Central memory CD8-positive, alpha-beta T cell (primary cell): ENCODE results near the gene TNFSF13.

Source experiments
- ATAC-seq: fragments of 150-1000 bp; cut with Tn5 transposase; replicated peaks from 2 replicates; pipeline ENCODE4 v1.10.0; 2022; ENCODE audit warnings: mild to moderate bottlenecking, moderate FRiP score, moderate number of reproducible peaks; ENCODE audit not compliant: poor library complexity, severe bottlenecking; ENCODE audit errors: extremely low read depth
- DNase-seq, 2 donors: peaks; one replicate each; pipeline ENCODE4 v3.0.0; 2021; ENCODE audit warnings: low spot score in 2 of 2
- H3K27ac Mint-ChIP-seq: one replicate; pipeline ENCODE4 v1.8.0; 2022; ENCODE audit warnings: low read depth, mild to moderate bottlenecking, moderate library complexity, mixed read lengths
- H3K27me3 Mint-ChIP-seq: one replicate; pipeline ENCODE4 v1.8.0; 2022; ENCODE audit warnings: mixed read lengths
- H3K36me3 Mint-ChIP-seq: one replicate; pipeline ENCODE4 v1.8.0; 2022; ENCODE audit warnings: mild to moderate bottlenecking, moderate library complexity, mixed read lengths; ENCODE audit not compliant: insufficient read depth
- H3K4me1 Mint-ChIP-seq: one replicate; pipeline ENCODE4 v1.8.0; 2022; ENCODE audit warnings: mixed read lengths
- H3K4me3 Mint-ChIP-seq: one replicate; pipeline ENCODE4 v1.8.0; 2022; ENCODE audit warnings: mild to moderate bottlenecking, moderate library complexity, mixed read lengths
- H3K9me3 Mint-ChIP-seq: one replicate; pipeline ENCODE4 v1.8.0; 2022; ENCODE audit warnings: mixed read lengths

The TNFSF13 gene, protein sequence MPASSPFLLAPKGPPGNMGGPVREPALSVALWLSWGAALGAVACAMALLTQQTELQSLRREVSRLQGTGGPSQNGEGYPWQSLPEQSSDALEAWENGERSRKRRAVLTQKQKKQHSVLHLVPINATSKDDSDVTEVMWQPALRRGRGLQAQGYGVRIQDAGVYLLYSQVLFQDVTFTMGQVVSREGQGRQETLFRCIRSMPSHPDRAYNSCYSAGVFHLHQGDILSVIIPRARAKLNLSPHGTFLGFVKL

DNA sequence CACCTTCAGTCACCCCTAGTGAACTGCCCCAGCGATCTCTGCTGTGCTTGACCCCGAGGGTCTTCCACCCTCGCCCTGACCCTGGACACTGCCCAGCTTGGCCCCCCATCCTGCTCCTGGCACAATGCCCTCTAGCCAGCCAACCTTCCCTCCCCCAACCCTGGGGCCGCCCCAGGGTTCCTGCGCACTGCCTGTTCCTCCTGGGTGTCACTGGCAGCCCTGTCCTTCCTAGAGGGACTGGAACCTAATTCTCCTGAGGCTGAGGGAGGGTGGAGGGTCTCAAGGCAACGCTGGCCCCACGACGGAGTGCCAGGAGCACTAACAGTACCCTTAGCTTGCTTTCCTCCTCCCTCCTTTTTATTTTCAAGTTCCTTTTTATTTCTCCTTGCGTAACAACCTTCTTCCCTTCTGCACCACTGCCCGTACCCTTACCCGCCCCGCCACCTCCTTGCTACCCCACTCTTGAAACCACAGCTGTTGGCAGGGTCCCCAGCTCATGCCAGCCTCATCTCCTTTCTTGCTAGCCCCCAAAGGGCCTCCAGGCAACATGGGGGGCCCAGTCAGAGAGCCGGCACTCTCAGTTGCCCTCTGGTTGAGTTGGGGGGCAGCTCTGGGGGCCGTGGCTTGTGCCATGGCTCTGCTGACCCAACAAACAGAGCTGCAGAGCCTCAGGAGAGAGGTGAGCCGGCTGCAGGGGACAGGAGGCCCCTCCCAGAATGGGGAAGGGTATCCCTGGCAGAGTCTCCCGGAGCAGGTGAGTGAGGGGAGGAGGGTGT lies at the start of gene TNFSF13:
TSS of gene TNFSF13 (plus strand) at position 207 of the 776 bp plus-strand sequence. CDS start at position 497, 290 bp downstream.
- no peak for ATAC-seq
- Mint-ChIP-seq H3K9me3 (no peaks in the 10 kb centered on the region), H3K4me1 (peaks cover 41% of the 10 kb centered on the region), H3K36me3 (peaks cover 22% of the 10 kb centered on the region), H3K4me3 (peak within 1 kb of the TSS; percentile 86), H3K27ac (peak within 1 kb of the TSS; percentile 32), H3K27me3 (no peaks in the 10 kb centered on the region)
- no peak for DNase-seq

DNA sequence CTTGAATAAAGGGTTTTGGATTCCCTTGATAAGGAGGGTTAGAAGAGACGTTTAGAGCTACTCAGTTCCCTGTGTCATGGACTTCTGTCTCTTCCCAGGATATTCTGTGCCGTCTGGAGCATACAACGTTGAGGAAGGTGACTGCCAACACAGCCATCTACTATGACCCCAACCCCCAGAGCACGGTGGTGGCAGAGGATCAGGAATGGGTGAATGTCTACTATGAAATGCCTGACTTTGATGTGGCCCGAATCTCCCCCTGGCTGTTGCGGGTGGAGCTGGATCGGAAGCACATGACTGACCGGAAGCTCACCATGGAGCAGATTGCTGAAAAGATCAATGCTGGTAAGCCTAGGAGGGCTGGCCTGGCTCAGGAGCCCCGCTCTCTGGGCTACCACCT lies 49.7 kb upstream of the TNFSF13 start:
- peaks cover 93% of the 10 kb centered on the region for H3K36me3 Mint-ChIP-seq
- no peaks in the 10 kb centered on the region for H3K9me3 Mint-ChIP-seq
- no peak overlapping the region for H3K4me3 Mint-ChIP-seq
- H3K27me3 Mint-ChIP-seq: no peaks in the 10 kb centered on the region
- DNase-seq (no peak), ATAC-seq (no peak)
- peak overlapping the region; percentile 44 for H3K27ac Mint-ChIP-seq
- peaks cover 12% of the 10 kb centered on the region for H3K4me1 Mint-ChIP-seq

DNA sequence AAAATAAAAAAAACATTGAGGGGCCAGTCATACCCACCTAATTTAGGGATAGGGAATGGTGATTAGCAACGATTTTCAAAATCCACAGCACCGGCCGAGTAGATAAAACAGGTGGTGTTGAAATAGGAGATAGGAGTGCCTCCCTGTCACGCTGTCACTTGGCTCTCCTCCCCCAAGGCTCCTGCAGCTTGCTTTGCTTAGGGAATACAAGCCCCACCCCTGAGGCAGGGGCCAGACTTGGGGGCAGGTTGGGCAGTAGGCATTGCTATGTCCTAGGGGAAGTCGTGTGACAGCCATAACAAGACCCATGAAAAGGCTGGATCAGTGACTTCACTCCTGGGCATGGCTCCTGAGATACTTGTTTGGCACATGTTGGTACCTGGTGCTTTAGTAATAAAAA lies 48.6 kb upstream of the TNFSF13 start:
- H3K36me3 Mint-ChIP-seq: peaks cover 90% of the 10 kb centered on the region
- H3K4me3 Mint-ChIP-seq: no peak overlapping the region

DNA sequence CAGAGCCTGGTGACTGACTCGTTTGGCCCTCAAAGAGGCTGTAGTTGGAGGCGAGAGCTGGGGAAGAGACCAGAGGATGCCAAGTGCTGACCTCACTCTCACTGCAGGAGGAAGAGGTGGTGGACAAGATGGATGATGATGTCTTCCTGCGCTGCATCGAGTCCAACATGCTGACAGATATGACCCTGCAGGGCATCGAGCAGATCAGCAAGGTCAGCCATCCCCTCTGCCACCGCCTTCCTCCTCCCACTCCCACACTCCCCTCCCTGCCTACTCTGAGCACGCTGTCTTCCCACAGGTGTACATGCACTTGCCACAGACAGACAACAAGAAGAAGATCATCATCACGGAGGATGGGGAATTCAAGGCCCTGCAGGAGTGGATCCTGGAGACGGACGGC lies 47.4 kb upstream of the TNFSF13 start:
- peaks cover 82% of the 10 kb centered on the region for H3K36me3 Mint-ChIP-seq
- H3K27me3 Mint-ChIP-seq: no peaks in the 10 kb centered on the region
- H3K4me1 Mint-ChIP-seq: peaks cover 8% of the 10 kb centered on the region
- peak overlapping the region; percentile 69 for H3K27ac Mint-ChIP-seq
- DNase-seq: no peak
- no peak overlapping the region for H3K4me3 Mint-ChIP-seq
- no peaks in the 10 kb centered on the region for H3K9me3 Mint-ChIP-seq
- no peak for ATAC-seq

More for the DNA sequence above, 48.6 kb upstream of the TNFSF13 start:
- DNase-seq (no peak), ATAC-seq (no peak)
- Mint-ChIP-seq H3K27ac (no peak overlapping the region), H3K4me1 (peaks cover 8% of the 10 kb centered on the region), H3K9me3 (no peaks in the 10 kb centered on the region), H3K27me3 (no peaks in the 10 kb centered on the region)

DNA sequence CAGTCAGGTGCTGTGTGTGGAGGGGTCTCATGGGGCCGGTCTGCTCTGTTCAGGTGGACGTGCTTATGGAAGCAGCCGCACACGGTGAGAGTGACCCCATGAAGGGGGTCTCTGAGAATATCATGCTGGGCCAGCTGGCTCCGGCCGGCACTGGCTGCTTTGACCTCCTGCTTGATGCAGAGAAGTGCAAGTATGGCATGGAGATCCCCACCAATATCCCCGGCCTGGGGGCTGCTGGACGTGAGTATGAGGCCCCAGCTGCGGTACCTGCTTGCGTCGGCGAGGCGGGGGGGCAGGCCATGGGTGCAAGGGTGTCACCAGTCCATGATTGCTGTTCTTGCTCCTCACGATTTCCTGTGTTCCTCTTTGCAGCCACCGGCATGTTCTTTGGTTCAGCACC lies 46.4 kb upstream of the TNFSF13 start:
- Mint-ChIP-seq H3K27me3 (no peaks in the 10 kb centered on the region), H3K4me1 (peaks cover 8% of the 10 kb centered on the region), H3K27ac (peak overlapping the region; percentile 84), H3K4me3 (no peak overlapping the region), H3K36me3 (peaks cover 76% of the 10 kb centered on the region), H3K9me3 (no peaks in the 10 kb centered on the region)
- DNase-seq (no peak), ATAC-seq (no peak)

DNA sequence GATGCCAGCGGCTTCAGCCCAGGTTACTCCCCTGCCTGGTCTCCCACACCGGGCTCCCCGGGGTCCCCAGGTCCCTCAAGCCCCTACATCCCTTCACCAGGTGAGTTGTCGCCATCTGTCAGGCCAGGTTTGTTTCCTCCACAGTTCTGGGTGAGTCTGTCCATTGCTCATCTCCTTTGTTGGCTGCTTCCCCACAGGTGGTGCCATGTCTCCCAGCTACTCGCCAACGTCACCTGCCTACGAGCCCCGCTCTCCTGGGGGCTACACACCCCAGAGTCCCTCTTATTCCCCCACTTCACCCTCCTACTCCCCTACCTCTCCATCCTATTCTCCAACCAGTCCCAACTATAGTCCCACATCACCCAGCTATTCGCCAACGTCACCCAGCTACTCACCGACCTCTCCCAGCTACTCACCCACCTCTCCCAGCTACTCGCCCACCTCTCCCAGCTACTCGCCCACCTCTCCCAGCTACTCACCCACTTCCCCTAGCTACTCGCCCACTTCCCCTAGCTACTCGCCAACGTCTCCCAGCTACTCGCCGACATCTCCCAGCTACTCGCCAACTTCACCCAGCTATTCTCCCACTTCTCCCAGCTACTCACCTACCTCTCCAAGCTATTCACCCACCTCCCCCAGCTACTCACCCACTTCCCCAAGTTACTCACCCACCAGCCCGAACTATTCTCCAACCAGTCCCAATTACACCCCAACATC lies 45.6 kb upstream of the TNFSF13 start:
- H3K27me3 Mint-ChIP-seq: no peaks in the 10 kb centered on the region
- ATAC-seq: no peak
- H3K9me3 Mint-ChIP-seq: no peaks in the 10 kb centered on the region
- H3K27ac Mint-ChIP-seq: peak overlapping the region; percentile 84
- H3K4me3 Mint-ChIP-seq: no peak overlapping the region
- peaks cover 68% of the 10 kb centered on the region for H3K36me3 Mint-ChIP-seq
- H3K4me1 Mint-ChIP-seq: peaks cover 8% of the 10 kb centered on the region
- no peak for DNase-seq

DNA sequence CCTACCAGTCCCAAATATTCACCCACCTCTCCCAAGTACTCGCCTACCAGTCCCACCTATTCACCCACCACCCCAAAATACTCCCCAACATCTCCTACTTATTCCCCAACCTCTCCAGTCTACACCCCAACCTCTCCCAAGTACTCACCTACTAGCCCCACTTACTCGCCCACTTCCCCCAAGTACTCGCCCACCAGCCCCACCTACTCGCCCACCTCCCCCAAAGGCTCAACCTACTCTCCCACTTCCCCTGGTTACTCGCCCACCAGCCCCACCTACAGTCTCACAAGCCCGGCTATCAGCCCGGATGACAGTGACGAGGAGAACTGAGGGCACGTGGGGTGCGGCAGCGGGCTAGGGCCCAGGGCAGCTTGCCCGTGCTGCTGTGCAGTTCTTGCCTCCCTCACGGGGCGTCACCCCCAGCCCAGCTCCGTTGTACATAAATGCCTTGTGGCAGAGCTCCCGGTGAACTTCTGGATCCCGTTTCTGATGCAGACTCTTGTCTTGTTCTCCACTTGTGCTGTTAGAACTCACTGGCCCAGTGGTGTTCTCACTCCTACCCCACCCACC lies 44.6 kb upstream of the TNFSF13 start:
- H3K4me3 Mint-ChIP-seq: no peak overlapping the region
- peaks cover 59% of the 10 kb centered on the region for H3K36me3 Mint-ChIP-seq
- H3K4me1 Mint-ChIP-seq: peaks cover 8% of the 10 kb centered on the region
- ATAC-seq (no peak), DNase-seq (no peak)
- no peaks in the 10 kb centered on the region for H3K27me3 Mint-ChIP-seq
- no peaks in the 10 kb centered on the region for H3K9me3 Mint-ChIP-seq
- peak overlapping the region; percentile 84 for H3K27ac Mint-ChIP-seq

DNA sequence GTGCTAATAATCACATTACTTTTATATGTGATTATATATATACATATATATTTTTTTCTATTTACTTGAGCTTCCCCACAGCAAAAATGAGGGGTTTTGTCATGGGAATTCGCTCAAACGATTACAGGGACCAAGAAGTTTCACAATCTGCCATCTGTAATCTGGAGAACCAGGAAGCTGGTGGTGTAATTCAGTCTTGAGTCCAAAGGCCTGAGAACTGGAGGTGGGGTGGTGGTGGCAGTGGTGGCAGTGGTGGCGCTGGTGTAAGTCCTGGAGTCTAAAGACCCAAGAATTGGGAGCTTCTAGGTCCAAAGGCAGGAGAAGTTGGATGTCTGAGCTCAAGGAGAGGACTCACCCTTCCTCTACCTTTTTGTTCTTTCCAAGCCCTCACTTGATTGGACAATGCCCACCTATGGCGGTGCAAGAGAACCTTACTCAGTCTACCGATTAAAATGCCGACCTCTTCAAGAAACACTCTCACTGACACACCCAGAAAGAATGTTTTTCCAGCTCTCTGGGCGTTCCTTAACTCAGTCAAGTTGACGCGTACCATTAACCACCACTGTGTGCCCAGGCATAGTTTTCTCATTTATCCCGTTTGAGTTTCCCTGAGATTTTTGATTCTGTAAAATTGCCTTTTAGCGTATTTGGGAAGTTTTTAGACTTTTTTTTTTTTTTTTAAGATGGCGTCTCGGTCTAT lies 42.5 kb upstream of the TNFSF13 start:
- H3K4me3 Mint-ChIP-seq: no peak overlapping the region
- H3K9me3 Mint-ChIP-seq: no peaks in the 10 kb centered on the region
- peaks cover 37% of the 10 kb centered on the region for H3K36me3 Mint-ChIP-seq
- DNase-seq (no peak), ATAC-seq (no peak)
- H3K27ac Mint-ChIP-seq: no peak overlapping the region
- no peaks in the 10 kb centered on the region for H3K27me3 Mint-ChIP-seq
- H3K4me1 Mint-ChIP-seq: peaks cover 2% of the 10 kb centered on the region

DNA sequence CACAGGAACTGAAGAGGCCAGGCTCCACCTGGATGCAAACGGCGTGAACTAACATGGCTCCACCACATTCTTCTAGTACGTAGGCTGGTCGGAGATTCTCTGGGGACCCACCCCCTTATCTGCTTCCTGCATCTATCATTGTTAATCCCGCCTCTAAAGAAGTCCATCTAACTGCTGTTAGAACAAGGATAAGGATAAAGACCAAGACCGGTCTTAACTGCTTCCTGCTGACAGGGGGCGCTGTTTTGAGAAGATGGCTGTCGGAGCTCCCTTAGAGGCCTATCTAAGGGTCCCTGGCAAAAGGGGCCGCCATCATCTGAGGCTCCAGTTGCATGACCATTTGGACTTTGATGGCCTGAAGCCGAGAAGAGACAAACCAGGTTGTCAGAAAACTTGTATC lies 35.5 kb upstream of the TNFSF13 start:
- Mint-ChIP-seq H3K27me3 (no peaks in the 10 kb centered on the region), H3K4me3 (no peak overlapping the region), H3K9me3 (no peaks in the 10 kb centered on the region), H3K27ac (no peak overlapping the region), H3K36me3 (peaks cover 4% of the 10 kb centered on the region), H3K4me1 (peaks cover 5% of the 10 kb centered on the region)
- ATAC-seq (no peak), DNase-seq (peak in 1 of 2 donors; percentile 39)

DNA sequence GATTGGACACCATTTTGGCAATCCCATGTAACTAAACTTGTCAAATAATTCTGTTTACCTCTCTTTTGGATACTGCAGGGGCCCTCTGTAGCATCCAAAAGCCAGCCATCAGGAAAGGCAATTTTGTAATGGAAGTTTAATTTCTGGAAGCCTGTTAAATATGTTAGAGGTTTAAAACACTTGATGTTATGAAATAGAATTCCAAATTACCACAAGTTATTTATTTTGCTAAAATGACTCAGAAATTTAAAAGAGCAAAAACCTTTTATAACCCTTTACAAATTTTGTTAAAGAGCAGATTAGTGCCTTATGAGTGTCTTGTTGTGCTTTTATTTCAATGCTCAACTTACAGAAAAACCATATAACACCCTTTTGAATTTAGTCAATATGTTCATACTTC lies 29.7 kb upstream of the TNFSF13 start:
- Mint-ChIP-seq H3K27ac (no peak overlapping the region), H3K36me3 (peaks cover 4% of the 10 kb centered on the region)
- ATAC-seq: no peak

DNA sequence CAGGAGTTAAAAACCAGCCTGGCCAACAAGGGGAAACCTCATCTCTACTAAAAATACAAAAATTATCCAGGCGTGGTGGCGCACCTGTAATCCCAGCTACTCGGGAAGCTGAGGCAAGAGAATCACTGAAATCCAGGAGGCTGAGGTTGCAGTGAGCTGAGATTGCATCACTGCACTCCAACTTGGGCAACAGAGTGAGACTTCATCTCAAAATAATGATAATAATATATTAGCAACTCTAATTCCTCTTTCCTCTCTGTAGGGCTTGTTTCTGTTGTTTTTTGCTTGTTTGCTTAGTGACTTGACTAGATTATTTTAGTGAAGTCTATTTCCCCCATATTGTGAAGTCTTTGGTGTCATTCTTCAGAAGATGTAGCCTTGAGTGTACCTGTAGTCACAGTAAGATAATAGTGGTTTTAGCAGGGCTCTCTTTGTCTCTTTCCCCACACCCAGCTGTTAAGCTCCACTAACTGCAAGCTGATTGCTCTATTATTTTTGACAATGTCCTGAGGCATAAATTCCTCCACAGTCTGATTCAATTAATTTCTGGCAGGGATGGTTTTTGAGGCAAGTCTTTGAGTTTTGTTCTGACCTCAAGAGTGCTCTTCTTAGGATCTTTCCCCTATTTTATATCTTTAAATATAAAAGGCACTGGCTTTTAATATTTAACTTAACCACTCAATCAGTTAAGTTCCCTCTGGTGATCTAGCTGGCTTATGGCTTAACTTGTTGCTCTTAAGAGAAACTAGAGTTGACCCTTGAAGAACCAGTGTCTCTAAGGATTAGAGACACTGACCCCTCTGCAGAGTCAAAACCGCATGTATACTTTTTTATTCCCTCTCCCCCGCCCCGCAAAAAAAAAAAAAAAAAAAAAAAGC lies 28.3 kb upstream of the TNFSF13 start:
- no peak for DNase-seq
- no peak for ATAC-seq
- Mint-ChIP-seq H3K27ac (no peak overlapping the region), H3K4me1 (no peaks in the 10 kb centered on the region), H3K9me3 (no peaks in the 10 kb centered on the region), H3K36me3 (peaks cover 4% of the 10 kb centered on the region), H3K27me3 (no peaks in the 10 kb centered on the region), H3K4me3 (no peak overlapping the region)

More for the DNA sequence above, 29.7 kb upstream of the TNFSF13 start:
- Mint-ChIP-seq H3K9me3 (no peaks in the 10 kb centered on the region), H3K27me3 (no peaks in the 10 kb centered on the region), H3K4me1 (no peaks in the 10 kb centered on the region), H3K4me3 (no peak overlapping the region)
- DNase-seq: no peak
